GM12872 (cell line): ENCODE measurements around the gene GRK6.

ENCODE experiments used
- TF ChIP-seq, protein P1 (sequence below): IDR thresholded peaks from 3 replicates; pipeline ENCODE4 v1.5.1; 2011; ENCODE audit warnings: low read depth, mild to moderate bottlenecking, low read length, moderate library complexity; ENCODE audit not compliant: insufficient read depth

GRK6 gene

GRCh38 chr5:177484902-177485549 lies 58.5 kb downstream of the GRK6 start:
- TF ChIP-seq, protein P1, sequence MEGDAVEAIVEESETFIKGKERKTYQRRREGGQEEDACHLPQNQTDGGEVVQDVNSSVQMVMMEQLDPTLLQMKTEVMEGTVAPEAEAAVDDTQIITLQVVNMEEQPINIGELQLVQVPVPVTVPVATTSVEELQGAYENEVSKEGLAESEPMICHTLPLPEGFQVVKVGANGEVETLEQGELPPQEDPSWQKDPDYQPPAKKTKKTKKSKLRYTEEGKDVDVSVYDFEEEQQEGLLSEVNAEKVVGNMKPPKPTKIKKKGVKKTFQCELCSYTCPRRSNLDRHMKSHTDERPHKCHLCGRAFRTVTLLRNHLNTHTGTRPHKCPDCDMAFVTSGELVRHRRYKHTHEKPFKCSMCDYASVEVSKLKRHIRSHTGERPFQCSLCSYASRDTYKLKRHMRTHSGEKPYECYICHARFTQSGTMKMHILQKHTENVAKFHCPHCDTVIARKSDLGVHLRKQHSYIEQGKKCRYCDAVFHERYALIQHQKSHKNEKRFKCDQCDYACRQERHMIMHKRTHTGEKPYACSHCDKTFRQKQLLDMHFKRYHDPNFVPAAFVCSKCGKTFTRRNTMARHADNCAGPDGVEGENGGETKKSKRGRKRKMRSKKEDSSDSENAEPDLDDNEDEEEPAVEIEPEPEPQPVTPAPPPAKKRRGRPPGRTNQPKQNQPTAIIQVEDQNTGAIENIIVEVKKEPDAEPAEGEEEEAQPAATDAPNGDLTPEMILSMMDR, result no peak

GRCh38 chr5:177486256-177486655 lies 59.8 kb downstream of the GRK6 start:
- TF ChIP-seq, protein P1, result no peak

DNA sequence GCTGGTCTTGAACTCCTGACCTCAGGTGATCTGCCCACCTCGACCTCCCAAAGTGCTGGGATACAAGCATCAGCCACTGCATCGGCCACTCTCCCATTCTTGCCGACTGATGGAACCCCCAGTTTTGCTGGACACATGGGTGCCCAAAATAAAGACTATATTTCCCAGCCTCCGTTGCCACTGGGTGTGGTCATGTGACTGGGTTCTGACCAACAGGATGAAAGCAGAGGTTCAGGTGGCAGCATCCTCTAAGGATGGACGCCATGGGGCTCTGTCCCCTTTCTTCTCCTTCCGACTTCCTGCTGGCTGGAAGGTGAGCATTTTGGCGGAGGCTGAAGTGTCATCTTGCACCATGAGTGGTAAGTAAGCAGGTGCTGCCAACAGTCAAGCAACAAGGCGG lies 60.7 kb downstream of the GRK6 start:
- TF ChIP-seq, protein P1, result no peak

DNA sequence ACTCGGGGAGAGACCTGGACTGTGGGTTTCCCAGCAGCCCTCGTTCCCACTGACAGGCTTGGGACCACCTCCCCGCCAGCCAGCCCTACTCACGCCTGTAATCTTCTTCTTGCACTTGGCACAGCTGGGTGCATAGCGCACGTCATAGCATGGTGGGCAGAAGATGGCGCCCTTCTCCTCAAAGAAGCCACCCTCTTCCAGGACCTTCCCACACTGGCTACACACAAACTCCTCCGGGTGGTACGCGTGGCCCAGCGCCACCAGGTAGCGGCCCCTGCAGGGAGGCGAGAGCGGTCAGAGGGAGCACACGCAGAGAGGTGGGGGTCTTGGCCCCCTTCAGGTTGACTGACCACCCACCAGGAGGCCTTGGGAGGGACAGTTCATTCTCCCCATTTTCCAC lies 61.5 kb downstream of the GRK6 start:
- TF ChIP-seq, protein P1, result 0 out of 3 replicates have a peak, but pooled peaks have one; percentile 14

DNA sequence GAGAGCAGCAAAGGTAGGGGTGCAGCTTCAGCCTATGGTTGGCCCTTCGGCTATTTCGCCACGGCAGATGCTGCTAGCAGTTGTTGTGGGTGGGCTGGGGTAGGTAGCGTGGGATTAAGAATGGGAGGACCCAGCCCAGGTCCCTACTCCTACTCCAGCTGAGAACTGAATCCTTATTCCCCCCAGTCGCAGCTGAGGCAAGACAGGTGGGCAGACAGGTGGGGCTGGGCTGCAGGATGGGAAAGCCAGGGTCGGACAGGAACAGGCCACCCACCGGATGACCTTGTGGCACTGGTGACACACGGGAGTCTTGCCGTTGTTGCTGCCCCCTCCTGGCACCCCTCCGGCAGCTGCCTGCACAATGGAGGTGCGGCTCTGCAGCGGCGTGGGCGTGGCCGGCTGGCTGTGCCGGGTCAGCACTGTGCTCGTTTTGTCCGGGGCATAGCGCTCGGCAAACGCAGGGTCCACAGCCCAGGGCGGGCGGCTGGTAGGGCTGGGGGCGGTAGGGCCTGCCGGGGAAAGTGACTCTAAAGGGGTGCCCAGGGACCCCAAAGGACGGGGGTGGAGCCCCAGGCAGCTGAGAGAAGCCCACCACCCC lies 62.7 kb downstream of the GRK6 start:
- TF ChIP-seq, protein P1, result no peak

DNA sequence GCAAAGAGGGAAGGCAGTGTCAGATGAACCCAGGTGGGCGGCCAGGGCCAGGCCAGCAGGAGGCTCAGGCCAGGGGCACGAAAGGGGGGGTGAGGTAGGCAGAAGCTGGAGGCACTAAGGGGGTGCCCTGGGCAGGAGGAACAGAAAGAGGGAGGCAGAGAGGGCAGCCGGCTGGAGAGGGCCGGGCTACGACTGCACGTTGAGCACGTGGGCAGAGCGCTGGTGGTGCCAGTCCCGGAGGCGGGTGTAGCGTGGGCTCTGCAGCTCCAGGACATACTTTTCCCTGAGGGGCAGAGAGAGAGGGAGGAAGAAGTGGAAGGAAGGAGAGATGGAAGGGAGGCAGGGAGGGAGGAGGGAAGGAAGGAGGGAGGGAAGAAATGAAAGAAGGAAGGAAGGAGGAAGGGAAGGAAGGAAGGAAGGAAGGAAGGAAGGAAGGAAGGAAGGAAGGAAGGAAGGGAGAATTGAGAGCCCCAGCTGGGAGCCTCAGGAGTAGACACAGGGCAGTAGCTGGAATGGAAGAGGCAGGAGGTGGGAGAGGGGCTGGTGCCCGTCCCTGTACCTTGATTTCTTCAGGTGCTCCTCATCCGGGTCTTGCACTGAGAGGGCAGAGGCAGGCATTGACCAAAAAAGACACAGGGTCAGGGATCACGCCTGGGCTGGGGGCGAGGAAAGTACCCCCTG lies 64.0 kb downstream of the GRK6 start:
- TF ChIP-seq, protein P1, result no peak

DNA sequence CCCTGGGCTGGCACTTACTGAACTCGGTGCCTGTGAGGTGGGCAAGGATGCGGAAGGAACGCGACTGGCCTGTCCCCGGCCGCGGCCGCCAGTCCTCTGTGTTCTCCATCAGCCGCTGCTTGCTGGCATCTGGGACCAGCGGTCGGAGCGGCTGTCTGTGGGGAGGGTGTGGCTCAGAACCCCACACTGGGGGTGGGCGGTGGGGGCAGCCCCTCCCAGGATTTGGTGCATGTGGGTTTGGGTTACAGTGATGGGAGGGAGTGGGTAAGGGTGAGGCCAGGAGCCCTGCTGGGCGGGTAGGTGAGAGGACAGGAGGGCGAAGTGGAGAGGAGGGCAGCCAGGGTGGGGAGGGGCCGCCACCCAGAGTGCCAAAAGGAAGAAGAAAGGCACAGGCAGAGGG lies 64.5 kb downstream of the GRK6 start:
- TF ChIP-seq, protein P1, result no peak
